DMS53 (cell line): ENCODE results near the gene HHATL.

ENCODE experiments used
- DNase-seq: peaks from one replicate; lab custom pipeline; 2025; lab: John Stamatoyannopoulos, UW

The HHATL gene

DNA sequence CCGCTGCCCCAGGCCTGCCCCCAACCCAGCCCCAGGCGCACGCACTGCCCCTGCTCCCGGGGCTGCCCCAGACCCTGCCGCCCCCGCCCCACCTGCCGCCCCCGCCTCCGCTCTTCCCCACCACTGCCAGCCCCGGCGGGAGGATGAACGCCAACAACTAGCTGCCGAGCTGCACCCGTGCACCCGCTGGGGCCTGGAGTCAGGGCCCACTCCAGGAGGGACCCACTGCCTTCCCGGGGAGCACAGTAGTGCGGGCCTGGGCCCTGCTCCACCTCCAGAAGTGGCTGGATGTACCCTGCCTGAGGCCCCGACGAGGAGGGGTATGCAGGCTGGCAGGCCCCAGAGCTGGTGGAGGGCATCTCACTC, 38.2 kb downstream of the HHATL start:
- DNase-seq = no peak

DNA sequence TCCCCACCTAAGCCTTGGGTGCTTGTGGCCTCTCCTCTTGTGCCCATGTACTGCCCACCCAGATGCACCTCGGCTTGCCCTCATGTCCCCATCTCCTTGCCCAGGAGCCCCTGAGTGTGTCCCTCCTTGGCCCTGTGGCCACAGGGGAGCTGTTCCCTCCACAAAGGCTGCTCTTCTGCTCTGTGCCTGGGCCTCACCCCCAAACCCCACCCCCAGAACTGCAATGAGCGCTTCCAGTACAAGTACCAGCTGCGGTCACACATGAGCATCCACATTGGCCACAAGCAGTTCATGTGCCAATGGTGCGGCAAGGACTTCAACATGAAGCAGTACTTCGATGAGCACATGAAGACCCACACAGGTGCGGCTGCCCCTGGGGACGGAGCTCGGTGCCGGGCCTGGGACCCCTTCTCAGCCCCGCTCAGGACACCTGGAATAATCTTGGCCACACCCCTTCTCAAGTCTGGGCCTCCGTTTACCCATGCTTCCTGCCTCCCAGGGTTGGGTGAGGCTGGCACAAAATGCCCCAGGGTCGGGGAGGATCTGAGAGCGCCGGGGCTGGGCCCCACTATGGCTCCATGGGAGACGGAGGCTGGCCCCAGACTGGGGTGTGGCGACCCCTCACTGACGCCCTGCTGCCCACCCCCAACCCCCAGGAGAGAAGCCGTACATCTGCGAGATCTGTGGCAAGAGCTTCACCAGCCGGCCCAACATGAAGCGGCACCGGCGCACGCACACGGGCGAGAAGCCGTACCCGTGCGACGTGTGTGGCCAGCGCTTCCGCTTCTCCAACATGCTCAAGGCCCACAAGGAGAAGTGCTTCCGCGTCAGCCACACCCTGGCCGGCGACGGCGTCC, 38.8 kb downstream of the HHATL start:
- DNase-seq = peak; percentile 51

DNA sequence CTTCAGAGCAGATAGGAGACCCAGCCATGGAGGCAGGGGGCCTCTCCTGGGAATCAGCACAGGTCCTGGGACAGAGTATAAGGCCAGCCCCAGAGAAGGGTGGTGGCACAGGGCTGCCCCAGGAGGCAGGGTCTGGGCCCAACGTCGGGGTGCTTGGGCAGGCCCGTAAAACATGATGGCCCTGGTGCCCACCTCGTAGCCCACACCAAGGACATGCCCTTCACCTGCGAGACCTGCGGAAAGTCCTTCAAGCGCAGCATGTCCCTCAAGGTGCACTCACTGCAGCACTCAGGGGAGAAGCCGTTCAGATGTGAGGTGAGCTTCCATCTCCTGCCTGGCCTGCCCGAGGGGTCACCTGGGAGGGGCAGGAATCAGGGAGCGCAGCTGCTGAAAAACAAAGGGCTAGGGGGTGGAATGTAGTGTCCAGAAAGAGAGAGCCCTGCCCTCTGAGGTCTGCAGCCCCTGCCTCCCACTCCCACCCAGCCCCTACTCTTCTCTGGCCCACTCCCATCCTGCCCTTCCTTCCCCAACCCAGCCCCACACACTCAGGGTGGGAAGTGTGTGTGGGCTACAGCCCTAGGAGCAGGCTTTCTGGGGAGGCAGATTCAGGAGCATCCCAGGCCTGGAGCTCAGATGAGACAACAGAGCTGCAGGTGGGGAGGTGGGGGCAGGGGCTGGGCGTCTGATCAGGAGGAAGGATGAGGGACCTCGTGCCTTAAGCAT, 39.6 kb downstream of the HHATL start:
- DNase-seq = no peak

DNA sequence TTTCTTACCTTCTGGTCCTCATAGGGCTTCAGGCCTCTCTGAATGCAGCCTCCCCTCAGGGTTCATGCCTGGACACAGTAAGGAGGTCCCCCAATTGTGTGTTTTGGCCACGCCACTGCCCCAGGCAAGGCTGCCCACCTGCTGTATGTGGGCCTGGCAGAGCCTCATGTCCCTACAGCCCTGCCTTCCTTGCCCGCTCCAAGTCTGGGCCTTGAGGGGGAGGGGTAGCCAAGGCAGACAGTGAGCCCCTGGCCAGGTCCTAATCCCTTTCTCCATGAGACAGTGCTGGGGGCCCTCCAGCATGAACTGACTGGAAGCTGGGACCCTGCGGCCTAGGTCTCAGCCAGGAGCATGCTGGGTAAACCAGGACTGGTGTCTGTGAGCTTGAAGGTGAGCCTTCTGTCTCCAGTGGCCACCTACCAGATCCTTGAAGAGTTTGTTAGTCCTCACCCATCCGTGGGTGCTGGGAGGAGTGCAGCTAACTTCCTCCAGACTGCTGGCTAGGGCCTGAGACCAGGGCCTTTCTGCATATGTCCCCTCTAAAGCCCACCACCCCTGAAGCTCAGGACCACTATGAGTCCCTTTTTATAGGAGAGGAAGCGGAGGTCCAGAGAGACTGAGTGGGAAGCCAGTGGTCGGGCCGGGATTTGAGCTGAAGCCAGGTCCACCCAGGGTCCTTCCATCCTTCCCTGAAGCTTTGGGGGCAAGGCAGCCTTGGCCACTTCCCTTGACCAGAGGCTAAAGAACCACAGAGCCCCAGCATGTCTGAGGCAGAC, 40.4 kb downstream of the HHATL start:
- DNase-seq = no peak

DNA sequence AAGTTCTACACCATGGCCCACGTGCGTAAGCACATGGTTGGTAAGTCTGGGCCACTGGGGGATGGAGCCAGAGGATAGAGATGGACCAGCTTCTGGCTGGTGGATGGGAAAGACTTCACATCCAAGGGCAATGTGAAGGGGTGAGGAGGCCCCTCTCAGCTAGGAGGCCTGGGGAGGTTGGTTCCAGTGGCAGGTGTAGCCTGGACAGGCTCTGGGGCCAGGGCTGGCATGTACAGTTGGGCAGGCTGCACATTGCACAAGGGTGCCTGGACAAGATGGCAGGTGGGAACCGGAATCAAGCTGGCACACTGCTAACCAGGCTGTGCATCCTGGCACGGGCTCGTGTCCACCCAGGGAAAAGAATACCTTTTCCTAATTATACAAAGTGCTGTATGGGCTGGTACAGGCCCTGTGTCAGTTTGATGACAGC, 41.0 kb downstream of the HHATL start:
- no peak for DNase-seq

DNA sequence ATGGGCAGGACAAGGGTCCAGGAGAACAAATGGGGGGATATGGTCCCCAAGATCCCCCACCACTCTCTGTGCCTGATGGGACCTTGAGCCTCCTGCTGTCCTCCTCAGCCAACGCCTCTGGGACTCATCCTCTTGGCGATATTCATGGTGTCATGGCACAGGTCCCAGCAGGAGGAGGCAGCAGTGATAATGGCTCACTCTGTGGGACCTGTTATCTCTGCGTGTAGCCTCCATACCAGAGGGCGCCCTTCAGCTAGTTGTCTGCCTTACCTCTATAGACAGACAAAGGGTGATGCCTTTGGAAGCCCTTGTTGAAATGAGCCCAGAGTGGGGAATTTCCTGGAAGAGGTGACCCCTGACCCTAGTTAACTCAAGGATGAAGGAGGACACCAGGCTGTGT, 41.7 kb downstream of the HHATL start:
- peak; percentile 49 for DNase-seq

DNA sequence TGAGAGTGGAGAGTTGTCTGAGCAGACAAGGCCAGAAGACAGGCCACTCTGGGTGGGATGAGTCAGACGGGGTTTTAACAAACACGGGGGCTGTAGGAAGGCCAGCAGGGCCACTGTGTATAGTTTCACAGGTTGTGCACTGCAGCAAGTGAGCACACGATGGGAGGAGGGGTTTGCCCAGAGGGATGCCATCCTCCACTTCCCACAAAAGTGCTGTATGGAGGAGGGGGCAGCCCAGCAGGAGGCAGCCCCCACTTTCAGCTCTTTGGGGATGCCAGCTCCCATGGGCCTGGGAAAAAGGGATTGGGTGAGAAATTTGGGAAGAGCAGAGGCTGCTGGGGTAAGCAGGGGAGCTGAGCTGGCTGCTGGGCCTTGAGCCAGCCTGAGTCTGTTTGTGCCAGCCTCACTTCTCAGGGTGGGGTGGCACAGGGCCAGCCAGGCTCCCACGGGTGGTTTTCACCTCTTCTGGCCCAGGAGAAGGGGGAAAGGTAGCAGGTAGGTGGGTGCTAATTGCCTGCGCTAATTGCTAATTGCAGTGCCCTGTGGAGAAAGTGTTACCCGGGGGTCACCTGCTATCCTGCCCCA, 42.4 kb downstream of the HHATL start:
- DNase-seq = no peak

DNA sequence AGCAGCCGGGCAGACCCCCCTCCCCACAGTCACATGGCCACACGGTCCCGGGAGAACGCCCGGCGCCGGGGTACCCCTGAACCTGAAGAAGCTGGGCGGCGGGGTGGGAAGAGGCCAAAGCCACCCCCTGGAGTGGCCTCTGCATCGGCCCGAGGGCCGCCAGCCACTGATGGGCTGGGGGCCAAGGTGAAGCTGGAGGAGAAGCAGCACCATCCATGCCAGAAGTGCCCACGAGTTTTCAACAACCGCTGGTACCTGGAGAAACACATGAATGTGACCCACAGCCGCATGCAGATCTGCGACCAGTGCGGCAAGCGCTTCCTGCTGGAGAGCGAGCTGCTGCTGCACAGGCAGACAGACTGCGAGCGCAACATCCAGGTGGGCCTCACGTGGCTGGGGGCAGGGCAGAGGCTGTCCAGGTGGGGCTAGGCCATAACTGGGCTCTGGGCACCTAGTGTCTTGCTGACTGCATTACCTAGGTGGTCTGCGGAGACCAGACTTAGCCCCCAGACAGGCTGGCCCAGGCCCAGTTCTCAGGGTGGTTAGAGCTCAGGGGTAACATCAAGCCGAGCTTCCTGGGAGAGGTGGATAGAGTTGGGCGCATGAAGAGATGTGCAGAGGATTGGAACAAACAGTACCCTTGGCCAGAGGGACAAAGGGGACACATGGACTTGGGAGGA, 43.0 kb downstream of the HHATL start:
- DNase-seq = no peak

DNA sequence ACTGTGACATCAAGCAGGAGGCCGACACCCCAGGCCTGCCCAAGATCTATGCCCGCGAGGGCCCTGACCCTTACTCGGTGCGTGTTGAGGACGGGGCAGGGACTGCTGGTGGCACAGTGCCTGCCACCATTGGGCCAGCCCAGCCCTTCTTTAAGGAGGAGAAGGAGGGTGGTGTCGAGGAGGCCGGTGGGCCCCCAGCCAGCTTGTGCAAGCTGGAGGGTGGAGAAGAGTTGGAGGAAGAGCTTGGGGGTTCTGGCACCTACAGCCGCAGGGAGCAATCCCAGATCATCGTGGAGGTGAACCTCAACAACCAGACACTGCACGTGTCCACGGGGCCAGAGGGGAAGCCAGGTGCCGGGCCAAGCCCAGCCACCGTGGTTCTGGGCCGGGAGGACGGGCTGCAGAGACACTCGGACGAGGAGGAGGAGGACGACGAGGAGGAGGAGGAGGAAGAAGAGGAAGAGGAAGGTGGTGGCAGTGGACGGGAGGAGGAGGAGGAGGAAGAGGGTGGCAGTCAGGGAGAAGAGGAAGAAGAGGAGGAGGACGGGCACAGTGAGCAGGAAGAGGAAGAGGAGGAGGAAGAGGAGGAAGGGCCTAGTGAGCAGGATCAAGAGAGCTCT, 43.7 kb downstream of the HHATL start:
- no peak for DNase-seq

DNA sequence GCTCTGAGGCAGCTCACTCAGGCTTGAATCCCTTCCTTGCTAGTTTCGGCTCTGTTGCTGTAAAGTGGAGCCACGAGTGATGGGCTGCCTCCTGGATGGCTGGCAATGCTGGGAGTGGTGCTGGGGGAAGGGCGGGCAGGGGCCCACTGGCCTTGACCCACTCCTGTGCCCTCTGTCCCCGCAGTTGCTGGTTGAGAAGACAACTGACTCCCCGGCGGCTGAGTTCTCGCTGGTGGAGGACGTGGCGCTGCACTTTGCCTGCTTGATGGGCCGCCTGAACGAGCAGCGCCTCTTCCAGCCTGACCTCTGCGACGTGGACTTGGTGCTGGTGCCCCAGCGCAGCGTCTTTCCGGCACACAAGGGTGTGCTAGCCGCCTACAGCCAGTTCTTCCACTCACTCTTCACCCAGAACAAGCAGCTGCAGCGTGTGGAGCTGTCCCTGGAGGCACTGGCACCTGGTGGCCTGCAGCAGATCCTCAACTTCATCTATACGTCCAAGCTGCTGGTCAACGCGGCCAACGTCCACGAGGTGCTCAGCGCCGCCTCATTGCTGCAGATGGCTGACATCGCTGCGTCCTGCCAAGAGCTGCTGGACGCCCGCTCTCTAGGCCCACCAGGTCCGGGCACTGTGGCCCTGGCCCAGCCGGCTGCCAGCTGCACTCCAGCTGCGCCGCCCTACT, 44.4 kb downstream of the HHATL start:
- DNase-seq = no peak

DNA sequence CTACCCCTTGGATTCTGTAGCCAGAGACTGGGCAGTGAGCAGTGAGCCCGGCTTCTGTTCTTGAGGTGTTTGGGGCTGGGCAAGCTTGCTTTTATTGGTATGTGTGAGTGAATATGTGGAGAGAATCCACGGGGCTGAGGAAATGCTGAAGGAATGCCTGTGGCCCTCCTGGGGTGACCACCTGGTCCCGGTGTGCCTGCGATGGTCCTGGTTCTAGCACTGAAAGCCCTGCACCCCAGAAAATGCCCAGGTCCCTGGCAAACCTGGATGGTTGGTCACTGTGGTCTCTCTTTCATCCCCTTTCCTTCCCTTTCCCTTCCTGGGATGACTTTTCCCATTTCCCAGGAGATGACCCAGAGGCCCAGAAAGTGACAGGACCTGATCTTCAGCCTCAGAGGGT, 44.9 kb downstream of the HHATL start:
- DNase-seq = no peak

DNA sequence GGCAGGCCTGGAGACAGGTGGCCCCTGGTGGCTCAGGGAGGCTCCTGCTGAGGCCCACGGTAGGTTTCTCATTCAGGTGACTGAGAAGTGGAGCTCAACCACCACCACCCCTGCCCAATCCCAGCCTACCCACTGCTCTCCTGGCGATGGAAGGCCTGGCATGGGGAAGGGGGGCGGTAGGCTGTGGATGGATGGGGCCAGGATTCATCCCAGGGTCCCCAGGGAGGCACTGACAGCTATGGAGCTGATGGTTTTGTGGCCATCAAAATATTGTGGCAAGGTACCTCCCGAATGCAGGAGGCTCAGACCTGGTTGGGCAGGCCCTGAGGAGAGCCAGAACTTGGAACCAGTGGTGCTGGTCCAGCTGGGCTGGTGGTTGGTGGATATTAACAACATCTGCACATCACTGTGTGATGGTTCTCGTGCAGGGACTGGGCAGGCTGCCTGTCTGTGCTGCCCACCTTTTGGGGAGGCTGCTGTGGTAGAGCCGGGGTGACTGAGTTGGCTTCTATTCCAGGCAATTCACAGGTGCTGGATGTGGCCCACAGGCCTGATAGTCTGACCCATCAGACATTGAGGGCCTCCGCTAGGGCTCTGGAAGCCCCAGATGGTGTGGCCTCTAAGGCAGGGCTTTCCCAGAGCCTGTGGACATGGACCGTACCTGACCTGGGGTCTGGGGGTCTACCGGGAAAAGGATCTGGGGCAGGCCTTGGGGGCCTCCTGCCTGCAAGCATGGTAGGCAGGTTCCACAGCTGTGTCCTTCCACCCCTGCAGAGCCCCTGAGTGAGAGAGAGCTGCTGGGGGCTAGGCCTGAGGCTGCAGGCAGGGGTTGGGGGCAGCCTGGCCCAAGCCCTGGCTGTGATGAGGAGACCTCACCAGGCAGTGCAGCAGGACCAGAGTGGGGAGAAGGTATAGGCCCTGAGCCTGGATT, 45.7 kb downstream of the HHATL start:
- DNase-seq = no peak

DNA sequence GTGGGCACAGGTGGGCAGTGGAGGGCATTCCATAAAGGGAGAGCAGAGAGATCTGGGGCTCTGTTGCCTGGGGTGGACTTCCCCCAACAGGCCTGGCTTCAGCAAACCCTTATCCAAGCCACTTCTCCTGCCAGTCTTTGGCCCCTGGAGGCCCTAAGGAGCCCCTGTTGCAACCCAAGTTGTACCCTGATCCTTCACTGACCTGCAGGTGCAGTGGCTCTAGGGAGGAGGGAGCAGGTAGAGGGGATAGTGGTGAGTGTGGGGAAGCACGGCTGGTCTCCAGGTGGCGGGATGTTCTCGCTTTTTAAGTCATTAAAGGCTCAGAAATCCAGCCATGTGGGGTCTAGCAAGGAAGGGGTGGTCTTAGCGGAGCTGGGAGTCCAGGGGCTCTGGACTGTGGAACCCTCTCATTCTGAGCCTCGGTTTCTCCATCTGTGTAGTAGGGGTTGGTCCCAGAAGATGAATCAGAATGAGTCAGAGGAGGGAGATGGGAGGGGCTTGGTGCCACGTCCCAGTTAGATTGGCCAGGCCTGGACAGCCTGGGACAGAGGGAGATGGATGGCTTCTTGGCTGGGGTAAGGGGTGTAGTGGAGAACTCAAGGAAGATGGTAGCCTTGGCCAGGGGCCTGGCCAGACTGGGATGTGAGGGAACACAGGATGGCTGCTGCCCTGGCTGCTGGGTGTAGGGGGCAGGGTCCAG, 46.5 kb downstream of the HHATL start:
- peak; percentile 2 for DNase-seq

DNA sequence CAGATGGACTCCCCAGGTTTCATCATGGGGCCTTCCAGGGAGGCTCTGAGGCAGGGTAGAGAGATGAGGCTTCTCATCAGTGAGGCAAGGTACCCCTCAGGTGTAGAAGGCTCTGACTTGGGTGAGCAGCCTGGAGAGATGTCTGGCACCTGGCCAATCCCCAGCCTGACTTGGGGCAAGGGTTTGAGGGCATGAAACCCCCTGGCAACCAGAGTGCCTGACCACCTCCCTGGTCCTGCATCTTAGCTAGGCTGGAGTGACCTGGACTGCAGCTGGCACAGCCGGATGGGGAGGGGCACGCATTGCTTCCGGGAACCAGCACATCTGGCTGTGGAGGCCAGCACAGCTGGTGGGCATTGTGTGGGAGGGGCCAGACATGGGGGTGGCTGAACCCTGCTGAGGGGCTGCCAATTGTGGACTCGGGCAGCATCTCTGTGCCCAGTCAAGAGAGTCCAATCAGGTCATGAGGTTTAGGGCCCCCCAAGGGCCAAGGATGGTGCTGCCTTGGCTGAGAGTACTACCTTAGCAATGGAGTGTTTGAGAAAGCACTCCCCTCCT, 47.2 kb downstream of the HHATL start:
- peak; percentile 11 for DNase-seq

DNA sequence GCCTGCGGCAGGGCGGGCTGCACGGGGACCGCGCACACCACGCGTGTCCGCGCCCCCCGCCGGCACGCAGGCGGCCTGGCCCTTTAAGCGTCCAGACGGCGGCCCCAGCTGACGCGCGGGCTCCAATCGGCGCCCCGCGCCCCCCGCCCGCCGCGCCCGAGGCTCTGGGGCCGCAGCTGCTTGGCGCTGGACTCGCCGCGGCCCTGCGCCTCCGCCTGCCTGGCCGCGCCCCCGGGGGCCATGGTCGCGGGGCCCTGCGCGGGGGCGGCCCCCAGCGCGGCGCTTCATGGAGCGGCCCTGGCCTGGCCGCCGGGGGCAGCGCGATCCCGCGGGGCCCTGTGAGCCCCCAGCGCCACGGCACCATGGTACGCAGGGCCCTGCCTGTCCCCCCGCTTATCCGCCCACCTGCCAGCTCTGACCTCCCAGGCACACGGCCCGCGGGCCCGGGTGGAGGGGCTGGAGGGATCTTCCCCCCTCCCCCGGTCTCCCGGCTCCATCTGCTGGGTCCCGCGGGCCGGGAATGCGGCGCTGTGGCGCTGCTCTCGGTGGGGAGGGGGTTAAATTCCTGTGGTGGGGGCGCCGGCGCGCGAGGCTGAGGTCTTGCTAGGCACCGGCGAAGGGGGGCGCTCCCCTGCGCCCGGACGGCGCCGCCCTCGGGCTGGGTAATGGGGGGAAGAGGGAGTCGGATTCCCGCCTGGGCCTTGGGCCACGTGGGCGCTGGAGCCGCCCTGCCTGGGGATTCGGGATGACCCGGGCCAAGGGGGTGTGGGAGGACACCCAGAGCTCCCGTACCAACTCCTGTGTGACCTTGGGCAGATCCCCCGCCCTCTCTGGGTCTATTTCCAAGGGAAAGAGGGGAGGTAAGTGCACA, 48.0 kb downstream of the HHATL start:
- DNase-seq = peak; percentile 36

DNA sequence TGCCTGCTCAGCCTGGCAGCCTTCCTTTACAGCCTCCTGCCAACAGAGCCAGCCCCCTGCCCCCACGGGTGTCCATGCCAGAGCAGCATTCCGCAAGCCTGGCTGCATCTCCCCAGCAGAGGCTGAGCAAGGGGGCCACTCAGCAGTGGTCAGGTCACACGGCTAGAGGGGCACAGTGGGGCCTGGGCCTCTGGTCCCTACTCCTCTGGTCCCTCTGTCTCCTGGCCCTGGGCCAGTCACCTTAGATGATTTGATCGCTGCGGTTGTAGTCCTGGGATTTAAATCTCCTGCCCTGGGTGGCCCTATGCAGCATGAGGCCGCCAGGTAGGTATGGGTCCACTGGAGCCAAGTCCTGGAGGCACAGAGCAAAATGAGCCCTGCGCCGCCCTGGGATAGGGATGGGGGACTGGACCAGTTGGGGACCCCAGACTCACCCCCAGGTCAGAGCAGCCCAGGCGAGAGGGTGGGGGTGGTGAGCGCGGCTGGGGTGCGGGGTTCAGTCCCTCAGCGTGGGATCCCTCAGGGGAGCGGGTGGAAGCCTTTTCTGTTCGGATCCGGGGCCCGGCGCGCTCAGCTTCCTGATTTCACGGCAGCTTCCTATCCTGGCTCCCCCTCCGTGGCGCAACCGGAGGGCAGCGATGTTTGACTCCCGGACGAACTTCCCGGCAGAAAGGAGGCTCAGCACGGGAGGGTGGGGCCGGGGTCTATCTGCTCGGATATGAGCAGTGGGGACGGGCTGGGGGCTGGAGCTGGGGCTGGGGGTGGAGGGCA, 48.9 kb downstream of the HHATL start, which contains the start of gene ZBTB47:
Gene ZBTB47 (plus strand): TSS at position 138 of the 771 bp plus-strand sequence. CDS start 4,659 bp downstream, outside the sequence.
- peak; percentile 39 for DNase-seq

DNA sequence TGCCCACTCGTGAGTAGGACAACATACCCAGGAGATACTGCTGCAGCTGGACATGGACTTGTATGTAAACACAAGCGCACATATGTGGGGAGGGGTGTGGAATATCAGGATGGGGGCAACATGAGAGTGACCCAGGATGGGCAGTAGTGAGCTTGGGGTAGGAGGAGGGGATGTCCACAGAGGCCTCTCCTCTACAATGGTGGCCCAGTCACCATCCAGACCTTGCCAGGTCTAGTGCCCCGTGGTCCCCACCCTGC, 49.4 kb downstream of the HHATL start:
- no peak for DNase-seq
